CD8-positive, alpha-beta memory T cell (primary cell): ENCODE results near the gene GSG1L2. TPM values are rescaled to one million over a fixed set of nuclear protein-coding genes. Genes with fewer than 3 reads are reported as not detected.

Experiments
- CTCF ChIA-PET: fragments of 350-600 bp; sonication (Branson Sonifier 250); formaldehyde crosslinking; loops from one replicate; lab custom pipeline; 2021; ENCODE audit warnings: antibody characterized with exemption; lab: Charles Lee
- POLR2A ChIA-PET: fragments of 350-600 bp; sonication (Branson Sonifier 250); formaldehyde crosslinking; loops from one replicate; lab custom pipeline; 2021; ENCODE audit warnings: antibody characterized with exemption; lab: Charles Lee
- DNase-seq, 5 donors: peaks; one replicate each; pipeline versions ENCODE4 v3.0.0 to v3.0.0-alpha.2; 2020 to 2022; ENCODE audit warnings: mixed read lengths in 1 of 5
- H3K27ac ChIP-seq: one replicate; pipeline ENCODE4 v1.7.0; 2013; ENCODE audit warnings: low read depth, mild to moderate bottlenecking, low read length, moderate library complexity
- H3K27me3 ChIP-seq: 2 replicates; pipeline ENCODE4 v1.7.0; 2013; ENCODE audit warnings: low read length, mild to moderate bottlenecking; ENCODE audit not compliant: insufficient read depth, poor library complexity, severe bottlenecking
- H3K36me3 ChIP-seq: 2 replicates; pipeline ENCODE4 v1.7.0; 2013; ENCODE audit warnings: mild to moderate bottlenecking, low read length, moderate library complexity; ENCODE audit not compliant: insufficient read depth
- H3K4me1 ChIP-seq: 2 replicates; pipeline ENCODE4 v1.7.0; 2013; ENCODE audit warnings: mild to moderate bottlenecking, low read length, moderate library complexity; ENCODE audit not compliant: insufficient read depth
- H3K4me3 ChIP-seq: 2 replicates; pipeline ENCODE4 v1.7.0; 2013; ENCODE audit warnings: mild to moderate bottlenecking, low read length
- H3K9me3 ChIP-seq: 2 replicates; pipeline ENCODE4 v1.7.0; 2013; ENCODE audit warnings: mild to moderate bottlenecking, low read length
- H3K27ac Mint-ChIP-seq, 8 donors: one replicate each; pipeline ENCODE4 v1.8.0; 2020 to 2021; ENCODE audit warnings: mixed read lengths in 8 of 8, mild to moderate bottlenecking in 6 of 8, inconsistent platforms in 3 of 8, moderate library complexity in 3 of 8
- H3K27me3 Mint-ChIP-seq, 2 donors: one replicate each; pipeline ENCODE4 v1.8.0; 2020 to 2021; ENCODE audit warnings: mixed read lengths in 2 of 2, mild to moderate bottlenecking in 1 of 2, moderate library complexity in 1 of 2
- H3K36me3 Mint-ChIP-seq, 3 donors: one replicate each; pipeline ENCODE4 v1.8.0; 2020 to 2021; ENCODE audit warnings: mixed read lengths in 3 of 3, inconsistent platforms in 1 of 3, mild to moderate bottlenecking in 1 of 3
- H3K4me1 Mint-ChIP-seq, 3 donors: one replicate each; pipeline ENCODE4 v1.8.0; 2020 to 2021; ENCODE audit warnings: mixed read lengths in 3 of 3, inconsistent platforms in 1 of 3, mild to moderate bottlenecking in 1 of 3
- H3K4me3 Mint-ChIP-seq, 7 donors: one replicate each; pipeline ENCODE4 v1.8.0; 2020 to 2021; ENCODE audit warnings: mixed read lengths in 7 of 7, mild to moderate bottlenecking in 6 of 7, moderate library complexity in 4 of 7, inconsistent platforms in 2 of 7
- H3K9me3 Mint-ChIP-seq, 5 donors: one replicate each; pipeline ENCODE4 v1.8.0; 2020 to 2022; ENCODE audit warnings: mixed read lengths in 5 of 5, mild to moderate bottlenecking in 3 of 5, moderate library complexity in 2 of 5, inconsistent platforms in 1 of 5
- polyA plus RNA-seq: library from polyadenylated mRNA; unstranded; fragments of 300-500 nt; fragmentation: Illumina TruSeq; gene quantifications from one replicate; pipeline ENCODE4 v1.2.3, GENCODE V29; 2021
- total RNA-seq, 2 experiments: library from RNA; stranded (reverse); gene quantifications; one replicate each; pipeline ENCODE4 v1.2.3, GENCODE V29; 2021

The GSG1L2 gene
- total and polyA plus RNA-seq, 3 experiments from 2014 or later = not detected

GRCh38 chr17:9783050-9783449 lies 38.8 kb downstream of the GSG1L2 start:
- Mint-ChIP-seq H3K4me3 (no peak overlapping the region), H3K36me3 (no peaks in the 10 kb centered on the region), H3K27ac (no peak overlapping the region), H3K4me1 (no peaks in the 10 kb centered on the region), H3K9me3 (peaks cover 0 to 8% (median 0%) of the 10 kb centered on the region in 5 donors), H3K27me3 (peaks cover 11 to 25% of the 10 kb centered on the region in 2 donors)
- H3K4me3 ChIP-seq = no peak overlapping the region
- H3K27me3 ChIP-seq = no peaks in the 10 kb centered on the region
- POLR2A ChIA-PET = no interaction called here
- H3K4me1 ChIP-seq = no peaks in the 10 kb centered on the region
- H3K27ac ChIP-seq = no peak overlapping the region
- DNase-seq = no peak
- H3K9me3 ChIP-seq = no peaks in the 10 kb centered on the region
- CTCF ChIA-PET = no interaction called here
- H3K36me3 ChIP-seq = no peaks in the 10 kb centered on the region

- Histone ChIP-seq H3K4me3 (no peak overlapping the region), H3K4me1 (no peaks in the 10 kb centered on the region), H3K36me3 (no peaks in the 10 kb centered on the region), H3K27ac (no peak overlapping the region), H3K27me3 (no peaks in the 10 kb centered on the region), H3K9me3 (no peaks in the 10 kb centered on the region)
- H3K27ac Mint-ChIP-seq = no peak overlapping the region
- no peaks in the 10 kb centered on the region for H3K4me1 Mint-ChIP-seq
- POLR2A ChIA-PET = no interaction called here
- DNase-seq = no peak
- peaks cover 0 to 8% (median 0%) of the 10 kb centered on the region in 5 donors for H3K9me3 Mint-ChIP-seq
- peaks cover 14 to 37% of the 10 kb centered on the region in 2 donors for H3K27me3 Mint-ChIP-seq
- H3K4me3 Mint-ChIP-seq = no peak overlapping the region
- no peaks in the 10 kb centered on the region for H3K36me3 Mint-ChIP-seq
- CTCF ChIA-PET = no interaction called here
These were observed 41.3 kb downstream of the GSG1L2 start for GRCh38 chr17:9780552-9780951.

GRCh38 chr17:9776911-9777310 lies 45.0 kb downstream of the GSG1L2 start:
- Histone ChIP-seq H3K36me3 (no peaks in the 10 kb centered on the region), H3K9me3 (no peaks in the 10 kb centered on the region), H3K4me1 (no peaks in the 10 kb centered on the region), H3K27ac (no peak overlapping the region), H3K27me3 (no peaks in the 10 kb centered on the region), H3K4me3 (no peak overlapping the region)
- Mint-ChIP-seq H3K4me1 (no peaks in the 10 kb centered on the region), H3K27me3 (peaks cover 10 to 25% of the 10 kb centered on the region in 2 donors), H3K27ac (no peak overlapping the region), H3K4me3 (no peak overlapping the region), H3K36me3 (no peaks in the 10 kb centered on the region), H3K9me3 (peaks cover 0 to 5% (median 0%) of the 10 kb centered on the region in 5 donors)
- ChIA-PET POLR2A (no interaction called here), CTCF (no interaction called here)
- DNase-seq = no peak

GRCh38 chr17:9772658-9773057 lies 49.2 kb downstream of the GSG1L2 start:
- Histone ChIP-seq H3K9me3 (no peaks in the 10 kb centered on the region), H3K27me3 (no peaks in the 10 kb centered on the region), H3K36me3 (no peaks in the 10 kb centered on the region), H3K4me1 (no peaks in the 10 kb centered on the region), H3K4me3 (no peak overlapping the region), H3K27ac (no peak overlapping the region)
- H3K4me3 Mint-ChIP-seq = no peak overlapping the region
- ChIA-PET POLR2A (no interaction called here), CTCF (no interaction called here)
- peaks cover 6 to 20% of the 10 kb centered on the region in 2 donors for H3K27me3 Mint-ChIP-seq
- no peak for DNase-seq
- no peaks in the 10 kb centered on the region for H3K9me3 Mint-ChIP-seq
- H3K27ac Mint-ChIP-seq = no peak overlapping the region
- peaks cover 0 to 2% (median 0%) of the 10 kb centered on the region in 3 donors for H3K4me1 Mint-ChIP-seq
- no peaks in the 10 kb centered on the region for H3K36me3 Mint-ChIP-seq

- Mint-ChIP-seq H3K27me3 (peaks cover 9 to 18% of the 10 kb centered on the region in 2 donors), H3K4me1 (peaks cover 0 to 2% (median 0%) of the 10 kb centered on the region in 3 donors), H3K4me3 (no peak overlapping the region), H3K9me3 (no peaks in the 10 kb centered on the region), H3K36me3 (no peaks in the 10 kb centered on the region), H3K27ac (no peak overlapping the region)
- H3K27me3 ChIP-seq = no peaks in the 10 kb centered on the region
- ChIA-PET CTCF (no interaction called here), POLR2A (no interaction called here)
- no peak overlapping the region for H3K27ac ChIP-seq
- no peaks in the 10 kb centered on the region for H3K36me3 ChIP-seq
- H3K4me1 ChIP-seq = no peaks in the 10 kb centered on the region
- no peak for DNase-seq
- H3K9me3 ChIP-seq = no peaks in the 10 kb centered on the region
- H3K4me3 ChIP-seq = no peak overlapping the region
These were observed 50.4 kb downstream of the GSG1L2 start for GRCh38 chr17:9771465-9771864.

GRCh38 chr17:9769036-9769695 lies 52.7 kb downstream of the GSG1L2 start:
- Histone ChIP-seq H3K27me3 (no peaks in the 10 kb centered on the region), H3K4me3 (no peak overlapping the region), H3K9me3 (no peaks in the 10 kb centered on the region), H3K27ac (no peak overlapping the region), H3K36me3 (no peaks in the 10 kb centered on the region), H3K4me1 (no peaks in the 10 kb centered on the region)
- ChIA-PET POLR2A (no interaction called here), CTCF (interaction anchor here (1.1 kb wide), 1 partner anchor 15 kb away, joined by 4 read pairs; no protein-coding TSS in a partner anchor)
- H3K36me3 Mint-ChIP-seq = no peaks in the 10 kb centered on the region
- peaks cover 13 to 20% of the 10 kb centered on the region in 2 donors for H3K27me3 Mint-ChIP-seq
- H3K9me3 Mint-ChIP-seq = no peaks in the 10 kb centered on the region
- no peak overlapping the region for H3K27ac Mint-ChIP-seq
- no peak for DNase-seq
- no peak overlapping the region for H3K4me3 Mint-ChIP-seq
- H3K4me1 Mint-ChIP-seq = peaks cover 0 to 2% (median 0%) of the 10 kb centered on the region in 3 donors

GRCh38 chr17:9768381-9768934 lies 53.4 kb downstream of the GSG1L2 start:
- Histone ChIP-seq H3K27ac (no peak overlapping the region), H3K4me1 (no peaks in the 10 kb centered on the region), H3K9me3 (no peaks in the 10 kb centered on the region), H3K36me3 (no peaks in the 10 kb centered on the region), H3K27me3 (no peaks in the 10 kb centered on the region), H3K4me3 (no peak overlapping the region)
- DNase-seq = no peak
- ChIA-PET POLR2A (no interaction called here), CTCF (interaction anchor here (1.1 kb wide), 1 partner anchor 14 kb away, joined by 4 read pairs; no protein-coding TSS in a partner anchor)
- Mint-ChIP-seq H3K27ac (no peak overlapping the region), H3K4me3 (no peak overlapping the region), H3K27me3 (peaks cover 13 to 20% of the 10 kb centered on the region in 2 donors), H3K9me3 (no peaks in the 10 kb centered on the region), H3K36me3 (no peaks in the 10 kb centered on the region), H3K4me1 (peaks cover 0 to 2% (median 0%) of the 10 kb centered on the region in 3 donors)

- no peak overlapping the region for H3K4me3 ChIP-seq
- no peaks in the 10 kb centered on the region for H3K9me3 Mint-ChIP-seq
- H3K4me1 Mint-ChIP-seq = peaks cover 0 to 2% (median 0%) of the 10 kb centered on the region in 3 donors
- no peak overlapping the region for H3K4me3 Mint-ChIP-seq
- no peaks in the 10 kb centered on the region for H3K36me3 ChIP-seq
- no peak for DNase-seq
- no peaks in the 10 kb centered on the region for H3K27me3 ChIP-seq
- H3K9me3 ChIP-seq = no peaks in the 10 kb centered on the region
- no peak overlapping the region for H3K27ac ChIP-seq
- POLR2A ChIA-PET = no interaction called here
- CTCF ChIA-PET = no interaction called here
- H3K27ac Mint-ChIP-seq = no peak overlapping the region
- no peaks in the 10 kb centered on the region for H3K4me1 ChIP-seq
- no peaks in the 10 kb centered on the region for H3K36me3 Mint-ChIP-seq
- H3K27me3 Mint-ChIP-seq = peaks cover 13 to 21% of the 10 kb centered on the region in 2 donors
These were observed 54.4 kb downstream of the GSG1L2 start for GRCh38 chr17:9767432-9767991.
